Caco-2 (cell line): ENCODE results near the gene FOXI1. TPM values are rescaled to one million over a fixed set of nuclear protein-coding genes. Genes with fewer than 3 reads are reported as not detected.

Experiments used
- BruUV-seq: library from RNA; stranded (reverse); fragments of 400-500 nt; replicated peaks from 2 replicates; lab custom pipeline; 2021; lab: Mats Ljungman, UMichigan
- CTCF ChIA-PET: fragments of 300-600 bp; sonication (Branson Sonifier 250); formaldehyde crosslinking; loops from one replicate; lab custom pipeline; 2022; ENCODE audit warnings: antibody characterized with exemption; lab: Charles Lee
- POLR2A ChIA-PET: fragments of 300-600 bp; sonication (Branson Sonifier 250); formaldehyde crosslinking; loops from one replicate; lab custom pipeline; 2022; ENCODE audit warnings: antibody characterized with exemption; lab: Charles Lee
- DNase-seq, 2 experiments: peaks; one replicate each; pipeline versions ENCODE4 v3.0.0 to v3.0.0-alpha.2; 2020 to 2022
- H3K27me3 ChIP-seq: replicated peaks from 2 replicates; pipeline ENCODE4 v1.6.0; 2011; ENCODE audit warnings: low read length; ENCODE audit not compliant: control insufficient read depth, insufficient read depth
- H3K36me3 ChIP-seq: 2 replicates; pipeline ENCODE4 v1.5.1; 2011; ENCODE audit warnings: low read length; ENCODE audit not compliant: control insufficient read depth, insufficient read depth
- H3K4me1 ChIP-seq: fragments of 250-450 bp; sonication (Bioruptor Pico); 2 replicates; pipeline ENCODE4 v1.5.1; 2020; ENCODE audit warnings: mild to moderate bottlenecking
- H3K4me3 ChIP-seq: 2 replicates; pipeline ENCODE4 v1.5.1; 2011; ENCODE audit warnings: low read depth, mild to moderate bottlenecking, control low read depth, low read length
- H3K9me3 ChIP-seq: fragments of 250-450 bp; sonication (Bioruptor Pico); 2 replicates; pipeline ENCODE4 v1.5.1; 2020; ENCODE audit warnings: mild to moderate bottlenecking, moderate library complexity
- H3K27ac Mint-ChIP-seq: one replicate; pipeline ENCODE4 v1.8.0; 2022; ENCODE audit warnings: mixed read lengths; ENCODE audit not compliant: unreplicated experiment
- H3K27me3 Mint-ChIP-seq: one replicate; pipeline ENCODE4 v1.8.0; 2022; ENCODE audit warnings: mixed read lengths; ENCODE audit not compliant: insufficient read depth, unreplicated experiment
- H3K36me3 Mint-ChIP-seq: one replicate; pipeline ENCODE4 v1.8.0; 2022; ENCODE audit warnings: mild to moderate bottlenecking, mixed read lengths; ENCODE audit not compliant: insufficient read depth, unreplicated experiment
- H3K4me1 Mint-ChIP-seq: one replicate; pipeline ENCODE4 v1.8.0; 2022; ENCODE audit warnings: low read depth, mixed read lengths; ENCODE audit not compliant: unreplicated experiment
- H3K4me3 Mint-ChIP-seq: one replicate; pipeline ENCODE4 v1.8.0; 2022; ENCODE audit warnings: mild to moderate bottlenecking, moderate library complexity, mixed read lengths; ENCODE audit not compliant: unreplicated experiment
- H3K9me3 Mint-ChIP-seq: one replicate; pipeline ENCODE4 v1.8.0; 2022; ENCODE audit warnings: mixed read lengths; ENCODE audit not compliant: unreplicated experiment
- CTCF ChIP-seq, 2 experiments: fragments of 200-600 bp in 1 of 2; IDR thresholded peaks; 1 replicate in 1 of 2; 2 replicates in 1 of 2; pipeline versions ENCODE4 v1.5.1 to v1.8.0; 2011 to 2022; ENCODE audit warnings: antibody characterized with exemption in 1 of 2, control low read depth in 1 of 2, inconsistent platforms in 1 of 2, low read depth in 1 of 2, low read length in 1 of 2, mild to moderate bottlenecking in 1 of 2, moderate library complexity in 1 of 2; ENCODE audit not compliant: insufficient read depth in 1 of 2, severe bottlenecking in 1 of 2, unreplicated experiment in 1 of 2
- intact Hi-C: fragments of 100-400 bp; cut with micrococcal nuclease; formaldehyde crosslinking; loops from one replicate; pipeline ENCODE4 v1.10.0; 2022; ENCODE audit not compliant: unreplicated experiment
- total RNA-seq: library from RNA; stranded (reverse); gene quantifications from 2 replicates; pipeline ENCODE4 v1.2.3, GENCODE V29; 2022

Gene FOXI1
- total RNA-seq, 1 experiment from 2014 or later: 0.14 TPM

- no peak overlapping the region for H3K4me3 ChIP-seq
- no peaks in the 10 kb centered on the region; the same call in 1 of the 2 replicates for H3K27me3 ChIP-seq
- H3K4me1 ChIP-seq: no peaks in the 10 kb centered on the region
- CTCF ChIA-PET: no interaction called here
- Mint-ChIP-seq H3K27ac (no peak overlapping the region), H3K36me3 (peaks cover 5% of the 10 kb centered on the region), H3K9me3 (no peaks in the 10 kb centered on the region), H3K4me1 (no peaks in the 10 kb centered on the region), H3K27me3 (peaks cover 12% of the 10 kb centered on the region), H3K4me3 (no peak overlapping the region)
- H3K9me3 ChIP-seq: peaks cover 3% of the 10 kb centered on the region; the same call in 1 of the 2 replicates
- BruUV-seq: no TSS peak
- no peak for DNase-seq
- intact Hi-C loops: no loop called here
- no peak for TF ChIP-seq CTCF (IDR thresholded peaks at IDR 0.05; ENCODE audit: insufficient read depth in 1 of 2, low read depth in 1 of 2, low read length in 1 of 2, severe bottlenecking in 1 of 2, unreplicated experiment in 1 of 2)
- POLR2A ChIA-PET: no interaction called here
- H3K36me3 ChIP-seq: no peaks in the 10 kb centered on the region
Observed at GRCh38 chr5:170095646-170096045, 10.1 kb upstream of the FOXI1 start.

GRCh38 chr5:170097934-170098333 lies 7.8 kb upstream of the FOXI1 start:
- CTCF ChIA-PET: interaction anchor here (2.5 kb wide), 1 partner anchor 86 kb away, joined by 13 read pairs; no protein-coding TSS in a partner anchor
- POLR2A ChIA-PET: no interaction called here
- H3K27ac Mint-ChIP-seq: no peak overlapping the region
- no peak for DNase-seq
- Histone ChIP-seq H3K4me3 (no peak overlapping the region), H3K36me3 (no peaks in the 10 kb centered on the region), H3K9me3 (peaks cover 3% of the 10 kb centered on the region; the same call in 1 of the 2 replicates), H3K27me3 (no peaks in the 10 kb centered on the region; the same call in 1 of the 2 replicates), H3K4me1 (no peaks in the 10 kb centered on the region)
- H3K4me1 Mint-ChIP-seq: no peaks in the 10 kb centered on the region
- peaks cover 10% of the 10 kb centered on the region for H3K27me3 Mint-ChIP-seq
- no peak overlapping the region for H3K4me3 Mint-ChIP-seq
- peaks cover 5% of the 10 kb centered on the region for H3K36me3 Mint-ChIP-seq
- no peaks in the 10 kb centered on the region for H3K9me3 Mint-ChIP-seq
- no TSS peak for BruUV-seq
- no peak for TF ChIP-seq CTCF (IDR thresholded peaks at IDR 0.05; ENCODE audit: insufficient read depth in 1 of 2, low read depth in 1 of 2, low read length in 1 of 2, severe bottlenecking in 1 of 2, unreplicated experiment in 1 of 2)
- intact Hi-C loops: no loop called here

- peak; percentile 77 to 81 for DNase-seq
- intact Hi-C loops: loop anchor here (1.0 kb wide), 3 partner anchors 84 to 320 kb away; no protein-coding TSS in a partner anchor
- H3K9me3 Mint-ChIP-seq: no peaks in the 10 kb centered on the region
- H3K9me3 ChIP-seq: peaks cover 3% of the 10 kb centered on the region; the same call in 1 of the 2 replicates
- peaks cover 11% of the 10 kb centered on the region for H3K27me3 Mint-ChIP-seq
- no peak overlapping the region for H3K27ac Mint-ChIP-seq
- POLR2A ChIA-PET: no interaction called here
- TF ChIP-seq CTCF (IDR thresholded peaks at IDR 0.05; ENCODE audit: insufficient read depth in 1 of 2, low read depth in 1 of 2, low read length in 1 of 2, severe bottlenecking in 1 of 2, unreplicated experiment in 1 of 2): peak; percentile 58 to 68
- H3K36me3 Mint-ChIP-seq: peaks cover 5% of the 10 kb centered on the region
- H3K4me3 Mint-ChIP-seq: no peak overlapping the region
- H3K4me3 ChIP-seq: no peak overlapping the region
- peaks cover 4% of the 10 kb centered on the region for H3K4me1 Mint-ChIP-seq
- H3K36me3 ChIP-seq: no peaks in the 10 kb centered on the region
- CTCF ChIA-PET: interaction anchor here (1.1 to 2.5 kb wide), 3 partner anchors 84 to 116 kb away, joined by 5 to 18 read pairs (median 13); no protein-coding TSS in a partner anchor
- BruUV-seq: no TSS peak
- H3K4me1 ChIP-seq: no peaks in the 10 kb centered on the region
- H3K27me3 ChIP-seq: no peaks in the 10 kb centered on the region; the same call in 1 of the 2 replicates
Observed at GRCh38 chr5:170100066-170100943, 5.4 kb upstream of the FOXI1 start.
